ENCODE measurements around the gene TP63.

DNA sequence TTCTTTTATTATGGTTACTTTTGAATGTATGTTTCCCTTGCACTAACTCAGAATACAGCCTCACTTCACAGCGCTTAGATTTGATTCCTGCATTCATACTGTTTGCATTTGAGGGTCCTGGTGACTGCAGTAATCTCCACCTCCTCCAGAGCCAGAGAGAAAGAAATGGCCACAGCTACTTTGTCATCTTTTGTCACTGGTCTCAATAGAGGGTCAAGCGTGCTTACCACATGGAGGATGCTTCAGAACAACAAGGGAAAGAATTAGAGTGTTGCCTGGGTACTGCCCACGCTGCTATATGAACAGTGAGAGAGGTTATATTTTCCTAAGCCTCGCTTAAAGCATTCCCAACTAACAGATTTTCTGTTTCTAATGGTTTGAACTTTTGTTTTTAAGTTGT is 190.1 kb downstream of the TP63 start:
- TF ChIP-seq POLR2AphosphoS5 (IDR thresholded peaks at IDR 0.05; ENCODE audit: low read depth, low read length) (no peak), POLR2A (IDR thresholded peaks at IDR 0.05; ENCODE audit: low read depth, low read length) (no peak), TAF1 (IDR thresholded peaks at IDR 0.05; ENCODE audit: low read depth, low read length) (no peak), POU2F2 (IDR thresholded peaks at IDR 0.05; ENCODE audit: low read depth, low read length) (no peak), SPI1 (IDR thresholded peaks at IDR 0.05; ENCODE audit: low read depth, low read length) (no peak)

Measured in GM12891 (cell line).